Spleen (tissue), 11 donors: ENCODE data around the gene COL17A1. TPM values are rescaled to one million over a fixed set of nuclear protein-coding genes. Genes with fewer than 3 reads are reported as not detected.

Source experiments
- DNase-seq: peaks from one replicate; pipeline ENCODE4 v3.0.0-alpha.2; 2020
- H3K27ac ChIP-seq, 8 donors: fragments of 200-600 bp; sonication (generic) in 7 of 8; 1 replicate in 4 of 8; 2 replicates in 4 of 8; pipeline versions ENCODE4 v1.5.0 to v1.8.0; 2016 to 2021; ENCODE audit warnings: inconsistent platforms in 4 of 8, mild to moderate bottlenecking in 4 of 8, moderate library complexity in 1 of 8
- H3K27me3 ChIP-seq, 7 donors: fragments of 200-600 bp; sonication (generic) in 6 of 7; replicated peaks in 1 of 7; 1 replicate in 4 of 7; 2 replicates in 3 of 7; pipeline versions ENCODE4 v1.5.0 to v1.8.0; 2016 to 2021; ENCODE audit warnings: inconsistent platforms in 3 of 7, mild to moderate bottlenecking in 1 of 7
- H3K36me3 ChIP-seq, 6 donors: fragments of 200-600 bp; sonication (generic) in 5 of 6; 1 replicate in 4 of 6; 2 replicates in 2 of 6; pipeline versions ENCODE4 v1.5.0 to v1.8.0; 2016 to 2021; ENCODE audit warnings: inconsistent platforms in 2 of 6
- H3K4me1 ChIP-seq, 6 donors: fragments of 200-600 bp; sonication (generic) in 5 of 6; 1 replicate in 3 of 6; 2 replicates in 3 of 6; pipeline versions ENCODE4 v1.5.0 to v1.8.0; 2016 to 2021; ENCODE audit warnings: inconsistent platforms in 3 of 6
- H3K4me3 ChIP-seq, 8 donors: fragments of 200-600 bp; sonication (generic) in 7 of 8; 1 replicate in 4 of 8; 2 replicates in 4 of 8; pipeline versions ENCODE4 v1.5.0 to v1.8.0; 2016 to 2021; ENCODE audit warnings: inconsistent platforms in 4 of 8, mild to moderate bottlenecking in 4 of 8, moderate library complexity in 2 of 8
- H3K9me3 ChIP-seq, 8 donors: fragments of 200-600 bp; sonication (generic) in 7 of 8; 1 replicate in 4 of 8; 2 replicates in 4 of 8; pipeline versions ENCODE4 v1.5.0 to v1.8.0; 2016 to 2021; ENCODE audit warnings: inconsistent platforms in 4 of 8
- CTCF ChIP-seq, 11 experiments: fragments of 200-600 bp in 7 of 11; fragments of 450-650 bp in 4 of 11; sonication (generic) in 4 of 11; IDR thresholded peaks in 8 of 11; conservative IDR thresholded peaks in 3 of 11; 1 replicate in 7 of 11; 2 replicates in 4 of 11; pipeline versions ENCODE4 v1.4.0 to v1.8.0; 2016 to 2021; ENCODE audit warnings: antibody characterized with exemption in 11 of 11, inconsistent platforms in 4 of 11, mild to moderate bottlenecking in 1 of 11
- POLR2A ChIP-seq, 3 donors: fragments of 450-650 bp; IDR thresholded peaks; one replicate each; pipeline ENCODE4 v1.5.1; 2017; ENCODE audit warnings: antibody characterized with exemption in 3 of 3, mild to moderate bottlenecking in 1 of 3
- POLR2AphosphoS5 ChIP-seq, 3 donors: sonication (generic); formaldehyde crosslinking; IDR thresholded peaks; one replicate each; pipeline ENCODE4 v1.5.1; 2017; ENCODE audit warnings: antibody characterized with exemption in 3 of 3
- WGBS, 5 donors: extraction: QIAGEN DNeasy Blood & Tissue Kit in 3 of 5; methylation state at CpG; one replicate each; pipeline versions ENCODE4 v1.1.5 to v1.1.7; 2013 to 2018; 5-methylcytosine and 5-hydroxymethylcytosine counted together
- intact Hi-C: fragments of 100-400 bp; cut with DNase I; formaldehyde crosslinking; loops from one replicate; pipeline ENCODE4 v1.15.0; 2023; ENCODE audit warnings: low total_unique reads
- polyA plus RNA-seq, 3 donors: library from polyadenylated mRNA; stranded (reverse); fragments of 200-250 nt; gene quantifications; one replicate each; pipeline ENCODE4 v1.2.1, GENCODE V29; 2013
- total RNA-seq, 7 donors: library from RNA; depleted of rRNA in 3 of 7; stranded (reverse); fragments of >200 nt in 3 of 7; fragmentation: NEBNext Ultra II Directional in 4 of 7; extraction: Animal tissue kit (Norgen Biotek cat#: 25700) in 4 of 7; gene quantifications; one replicate each; pipeline versions ENCODE4 v1.1.0 to v1.2.1, GENCODE V29; 2016 to 2021
- donor health status: healthy with polysubstance abuse.
- donor health status: DM: no; HTN: no; CAD: no; lungs with moderate emphysema.
- donor health status: DM: no; HTN: no; CAD: no.
- donor health status: Bipolar disorder and iron deficiency.
- donor health status: healthy.
- donor health status: DM: no; HTN: no; CAD: no.
- donor health status: DM: yes; HTN: yes; CAD: no.

COL17A1 gene
- total and polyA plus RNA-seq, 10 donors: 0.50 to 5.9 (median 1.8) TPM

GRCh38 chr10:104081998-104082397, 3.7 kb downstream of the COL17A1 start:
- TF ChIP-seq POLR2AphosphoS5 (IDR thresholded peaks at IDR 0.05) (no peak), POLR2A (IDR thresholded peaks at IDR 0.05) (no peak), CTCF (IDR thresholded peaks at IDR 0.05 in 8 of 11, conservative IDR thresholded peaks at IDR 0.05 in 3 of 11) (no peak)
- no peak for DNase-seq
- Histone ChIP-seq H3K36me3 (no peaks in the 10 kb centered on the region), H3K4me1 (no peaks in the 10 kb centered on the region), H3K9me3 (no peaks in the 10 kb centered on the region), H3K27me3 (no peaks in the 10 kb centered on the region), H3K4me3 (no peak overlapping the region), H3K27ac (no peak overlapping the region)
- intact Hi-C loops: loop anchor here (10.0 kb wide), 1 partner anchor 197 kb away; no protein-coding TSS in a partner anchor
- WGBS, 5 donors: 83 to 93% (median 85%) methylated on average over 5 of the region's 5 CpGs

GRCh38 chr10:104080762-104081161, 4.9 kb downstream of the COL17A1 start:
- Histone ChIP-seq H3K4me3 (no peak overlapping the region), H3K9me3 (no peaks in the 10 kb centered on the region), H3K4me1 (peaks cover 0 to 4% (median 0%) of the 10 kb centered on the region in 6 donors), H3K36me3 (no peaks in the 10 kb centered on the region), H3K27ac (no peak overlapping the region), H3K27me3 (no peaks in the 10 kb centered on the region)
- no peak for TF ChIP-seq POLR2A (IDR thresholded peaks at IDR 0.05)
- peak in 7 of 11 experiments; percentile 26 to 55 (median 42) for TF ChIP-seq CTCF (IDR thresholded peaks at IDR 0.05 in 8 of 11, conservative IDR thresholded peaks at IDR 0.05 in 3 of 11)
- no peak for DNase-seq
- 45 to 74% (median 61%) methylated on average over 1 of the region's 1 CpG for WGBS, 5 donors
- intact Hi-C loops: loop anchor here (10.0 kb wide), 1 partner anchor 196 kb away; no protein-coding TSS in a partner anchor

- WGBS, 5 donors: 80 to 90% (median 85%) methylated on average over 4 to 5 of the region's 5 CpGs
These were observed 8.0 kb downstream of the COL17A1 start for GRCh38 chr10:104077663-104078151.

GRCh38 chr10:104077247-104077646, 8.4 kb downstream of the COL17A1 start:
- no peak for DNase-seq
- TF ChIP-seq CTCF (IDR thresholded peaks at IDR 0.05 in 8 of 11, conservative IDR thresholded peaks at IDR 0.05 in 3 of 11) (no peak), POLR2A (IDR thresholded peaks at IDR 0.05) (no peak), POLR2AphosphoS5 (IDR thresholded peaks at IDR 0.05) (no peak)
- intact Hi-C loops: no loop called here
- 80 to 98% (median 87%) methylated on average over 3 of the region's 3 CpGs for WGBS, 5 donors
- Histone ChIP-seq H3K4me3 (no peak overlapping the region), H3K9me3 (no peaks in the 10 kb centered on the region), H3K27ac (no peak overlapping the region), H3K36me3 (no peaks in the 10 kb centered on the region), H3K27me3 (no peaks in the 10 kb centered on the region), H3K4me1 (peaks cover 0 to 4% (median 0%) of the 10 kb centered on the region in 6 donors)

More at GRCh38 chr10:104077663-104078151, 8.0 kb downstream of the COL17A1 start:
- no peak for DNase-seq
- Histone ChIP-seq H3K36me3 (no peaks in the 10 kb centered on the region), H3K27me3 (no peaks in the 10 kb centered on the region), H3K4me3 (no peak overlapping the region), H3K27ac (no peak overlapping the region), H3K9me3 (no peaks in the 10 kb centered on the region), H3K4me1 (peaks cover 0 to 4% (median 0%) of the 10 kb centered on the region in 6 donors)
- no peak for TF ChIP-seq POLR2A (IDR thresholded peaks at IDR 0.05)
- TF ChIP-seq CTCF (IDR thresholded peaks at IDR 0.05 in 8 of 11, conservative IDR thresholded peaks at IDR 0.05 in 3 of 11): no peak
- no peak for TF ChIP-seq POLR2AphosphoS5 (IDR thresholded peaks at IDR 0.05)
- intact Hi-C loops: no loop called here
